ENCODE results near the gene LRRC14B.

The LRRC14B gene

DNA sequence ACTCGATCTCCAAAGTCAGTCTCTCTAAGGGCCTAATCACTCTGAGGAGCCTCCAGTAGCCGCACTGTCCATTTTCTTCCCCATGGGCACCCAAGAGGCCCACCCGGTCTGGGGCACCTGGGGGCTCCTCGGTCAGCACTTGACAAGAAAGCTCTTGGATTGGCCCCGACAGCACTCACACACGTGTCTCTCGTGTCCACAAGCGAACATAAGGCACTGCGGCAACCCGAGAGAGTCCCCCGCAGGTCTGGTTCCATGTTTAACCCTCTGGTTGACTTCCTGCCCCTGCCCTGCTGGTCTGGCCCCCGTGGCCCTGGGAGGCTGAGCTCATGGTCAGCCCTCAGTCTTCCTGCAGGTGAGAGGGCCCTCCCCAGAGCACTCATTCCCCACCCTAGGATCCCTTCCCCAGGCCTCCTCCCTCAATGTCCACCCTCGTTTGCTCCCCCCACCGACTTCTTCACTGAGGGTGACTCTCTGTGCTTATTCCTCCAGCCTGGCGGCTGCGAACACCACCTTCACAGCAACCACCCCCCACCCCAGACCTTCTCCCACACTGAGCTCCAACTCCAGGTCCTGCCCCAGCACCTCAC lies 16.3 kb upstream of the LRRC14B start:
- no peaks in the 10 kb centered on the region for H3K9me3 ChIP-seq (ENCODE audit: control insufficient read depth, low read length)
- H3K27ac ChIP-seq = no peak overlapping the region
- no peak overlapping the region for H3K4me3 ChIP-seq (ENCODE audit: low read depth, low read length)
- no peaks in the 10 kb centered on the region for H3K36me3 ChIP-seq (ENCODE audit: control insufficient read depth, insufficient read depth, low read length)
- no peak overlapping the region for H3K9ac ChIP-seq
- H2AFZ ChIP-seq = no peak overlapping the region
- no peak overlapping the region for H3K4me2 ChIP-seq (ENCODE audit: low read length)
- peaks cover 7% of the 10 kb centered on the region for H3K4me1 ChIP-seq
- TF ChIP-seq, protein P1, sequence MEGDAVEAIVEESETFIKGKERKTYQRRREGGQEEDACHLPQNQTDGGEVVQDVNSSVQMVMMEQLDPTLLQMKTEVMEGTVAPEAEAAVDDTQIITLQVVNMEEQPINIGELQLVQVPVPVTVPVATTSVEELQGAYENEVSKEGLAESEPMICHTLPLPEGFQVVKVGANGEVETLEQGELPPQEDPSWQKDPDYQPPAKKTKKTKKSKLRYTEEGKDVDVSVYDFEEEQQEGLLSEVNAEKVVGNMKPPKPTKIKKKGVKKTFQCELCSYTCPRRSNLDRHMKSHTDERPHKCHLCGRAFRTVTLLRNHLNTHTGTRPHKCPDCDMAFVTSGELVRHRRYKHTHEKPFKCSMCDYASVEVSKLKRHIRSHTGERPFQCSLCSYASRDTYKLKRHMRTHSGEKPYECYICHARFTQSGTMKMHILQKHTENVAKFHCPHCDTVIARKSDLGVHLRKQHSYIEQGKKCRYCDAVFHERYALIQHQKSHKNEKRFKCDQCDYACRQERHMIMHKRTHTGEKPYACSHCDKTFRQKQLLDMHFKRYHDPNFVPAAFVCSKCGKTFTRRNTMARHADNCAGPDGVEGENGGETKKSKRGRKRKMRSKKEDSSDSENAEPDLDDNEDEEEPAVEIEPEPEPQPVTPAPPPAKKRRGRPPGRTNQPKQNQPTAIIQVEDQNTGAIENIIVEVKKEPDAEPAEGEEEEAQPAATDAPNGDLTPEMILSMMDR (IDR thresholded peaks at IDR 0.05) = no peak
- H3K27me3 ChIP-seq (ENCODE audit: control insufficient read depth, insufficient read depth, low read length) = no peaks in the 10 kb centered on the region
- no peaks in the 10 kb centered on the region for H3K79me2 ChIP-seq

DNA sequence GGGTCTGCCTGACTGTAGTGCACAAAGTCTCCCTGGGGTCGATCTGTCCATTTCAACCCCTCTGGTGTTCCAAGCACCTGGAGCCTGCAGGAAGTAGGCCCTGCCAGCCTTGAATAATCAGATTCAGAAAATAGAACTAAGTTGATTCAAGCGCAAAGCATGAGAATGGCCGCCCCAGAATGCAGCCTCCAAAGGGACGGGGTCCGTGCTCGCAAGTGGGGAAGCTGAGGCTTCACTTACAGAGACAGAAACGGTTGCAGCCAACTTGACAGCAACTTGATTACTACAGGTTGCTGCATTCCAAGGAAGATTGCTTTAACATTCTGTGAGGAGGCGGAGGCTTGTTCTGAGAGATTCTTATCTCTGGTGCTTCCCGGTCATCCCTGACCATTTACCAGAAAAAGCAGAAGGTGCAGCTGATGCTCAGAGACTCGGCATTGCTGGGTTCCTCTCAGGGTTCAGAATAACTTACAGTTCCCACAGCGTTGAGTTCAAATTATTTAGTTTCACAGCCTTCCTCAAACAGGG lies 14.9 kb upstream of the LRRC14B start:
- peak overlapping the region; percentile 37 for H3K4me2 ChIP-seq (ENCODE audit: low read length)
- H3K36me3 ChIP-seq (ENCODE audit: control insufficient read depth, insufficient read depth, low read length) = no peaks in the 10 kb centered on the region
- H2AFZ ChIP-seq = no peak overlapping the region
- H3K27me3 ChIP-seq (ENCODE audit: control insufficient read depth, insufficient read depth, low read length) = no peaks in the 10 kb centered on the region
- peaks cover 7% of the 10 kb centered on the region for H3K4me1 ChIP-seq
- H3K27ac ChIP-seq = no peak overlapping the region
- TF ChIP-seq, protein P1 (IDR thresholded peaks at IDR 0.05) = no peak
- no peaks in the 10 kb centered on the region for H3K79me2 ChIP-seq
- H3K4me3 ChIP-seq (ENCODE audit: low read depth, low read length) = no peak overlapping the region
- H3K9me3 ChIP-seq (ENCODE audit: control insufficient read depth, low read length) = no peaks in the 10 kb centered on the region
- H3K9ac ChIP-seq = no peak overlapping the region

DNA sequence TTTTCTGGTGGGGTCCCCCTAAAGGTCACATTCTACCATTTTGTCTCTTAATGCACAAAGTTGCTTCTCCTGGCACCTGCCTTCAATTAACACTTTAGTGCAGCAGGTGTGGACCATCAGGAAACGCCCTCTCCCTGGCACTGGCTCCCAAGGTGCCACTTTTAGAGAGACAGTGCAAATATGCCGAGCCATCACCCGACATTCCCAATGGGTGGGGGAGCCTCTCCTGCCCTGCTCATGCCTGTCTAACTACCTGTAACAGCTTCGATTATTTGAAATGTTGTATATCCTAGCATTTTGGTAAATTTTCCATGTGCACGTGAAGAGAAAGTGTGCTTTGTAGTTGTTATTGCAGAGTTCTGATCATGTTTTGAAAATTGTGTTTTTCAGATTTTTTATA lies 13.2 kb upstream of the LRRC14B start:
- Histone ChIP-seq H2AFZ (no peak overlapping the region), H3K9ac (no peak overlapping the region), H3K36me3 (ENCODE audit: control insufficient read depth, insufficient read depth, low read length) (no peaks in the 10 kb centered on the region), H3K4me1 (peaks cover 7% of the 10 kb centered on the region), H3K4me3 (ENCODE audit: low read depth, low read length) (no peak overlapping the region), H3K79me2 (no peaks in the 10 kb centered on the region), H3K27ac (no peak overlapping the region), H3K27me3 (ENCODE audit: control insufficient read depth, insufficient read depth, low read length) (no peaks in the 10 kb centered on the region), H3K4me2 (ENCODE audit: low read length) (no peak overlapping the region), H3K9me3 (ENCODE audit: control insufficient read depth, low read length) (no peaks in the 10 kb centered on the region)
- TF ChIP-seq, protein P1 (IDR thresholded peaks at IDR 0.05) = no peak

DNA sequence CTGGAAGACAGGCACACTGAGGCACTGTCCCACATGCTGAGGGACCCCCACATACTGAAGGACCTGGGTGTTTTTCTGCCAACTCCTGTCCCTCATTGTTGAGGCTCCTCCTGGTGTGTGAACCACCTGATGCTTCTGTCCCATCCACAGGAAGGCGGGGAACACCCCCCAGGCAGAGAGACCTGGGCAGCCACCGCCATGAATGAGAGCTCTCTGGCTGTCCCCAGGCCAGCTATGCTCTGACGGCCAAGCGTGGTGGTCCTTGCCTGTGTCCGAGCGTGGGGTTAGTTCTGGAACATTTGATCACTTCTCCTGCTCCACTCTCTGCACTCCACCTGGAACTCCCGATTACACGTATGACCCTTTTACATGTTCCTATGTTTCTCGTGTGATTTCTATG lies 11.9 kb upstream of the LRRC14B start:
- TF ChIP-seq, protein P1 (IDR thresholded peaks at IDR 0.05) = no peak
- no peak overlapping the region for H3K4me2 ChIP-seq (ENCODE audit: low read length)
- H3K79me2 ChIP-seq = no peaks in the 10 kb centered on the region
- H3K36me3 ChIP-seq (ENCODE audit: control insufficient read depth, insufficient read depth, low read length) = no peaks in the 10 kb centered on the region
- H3K27ac ChIP-seq = no peak overlapping the region
- H2AFZ ChIP-seq = no peak overlapping the region
- H3K4me1 ChIP-seq = peaks cover 7% of the 10 kb centered on the region
- H3K4me3 ChIP-seq (ENCODE audit: low read depth, low read length) = no peak overlapping the region
- no peak overlapping the region for H3K9ac ChIP-seq
- no peaks in the 10 kb centered on the region for H3K9me3 ChIP-seq (ENCODE audit: control insufficient read depth, low read length)
- no peaks in the 10 kb centered on the region for H3K27me3 ChIP-seq (ENCODE audit: control insufficient read depth, insufficient read depth, low read length)

Measured in parathyroid adenoma (tissue), 2 donors.